Thoracic aorta (tissue), 2 donors: Measurements from ENCODE around the gene ITGB3BP. TPM values are rescaled to one million over a fixed set of nuclear protein-coding genes. Genes with fewer than 3 reads are reported as not detected.
"Not testable (repeated sequence)": the region's sequence is repeated elsewhere in the genome, so short reads cannot be mapped to it uniquely, and the experiment has no call there.

ENCODE experiments used
- ATAC-seq: fragments of 150-250 bp; one replicate; pipeline ENCODE4 v1.8.0; 2017; ENCODE audit warnings: low read depth; ENCODE audit not compliant: insufficient number of reproducible peaks, low FRiP score
- DNase-seq: peaks from one replicate; pipeline ENCODE4 v3.0.0-alpha.2; 2020; ENCODE audit warnings: low spot score
- H3K27ac ChIP-seq, 2 donors: fragments of 200-600 bp; sonication (generic); 1 replicate in 1 of 2; 2 replicates in 1 of 2; pipeline ENCODE4 v1.5.1; 2016; ENCODE audit warnings: mild to moderate bottlenecking in 2 of 2, moderate library complexity in 2 of 2
- H3K27me3 ChIP-seq: fragments of 200-600 bp; sonication (generic); replicated peaks from 2 replicates; pipeline ENCODE4 v1.6.0; 2016; ENCODE audit warnings: mild to moderate bottlenecking; ENCODE audit not compliant: insufficient read depth
- H3K36me3 ChIP-seq: fragments of 200-600 bp; sonication (generic); one replicate; pipeline ENCODE4 v1.5.1; 2016
- H3K4me1 ChIP-seq, 2 donors: fragments of 200-600 bp; sonication (generic); 1 replicate in 1 of 2; 2 replicates in 1 of 2; pipeline versions ENCODE4 v1.5.1 to v1.6.0; 2016; ENCODE audit warnings: low read depth in 2 of 2, mild to moderate bottlenecking in 1 of 2; ENCODE audit not compliant: control insufficient read depth in 1 of 2
- H3K4me3 ChIP-seq: fragments of 200-600 bp; sonication (generic); 2 replicates; pipeline ENCODE4 v1.5.1; 2016; ENCODE audit warnings: mild to moderate bottlenecking
- H3K9me3 ChIP-seq: fragments of 200-600 bp; sonication (generic); 2 replicates; pipeline ENCODE4 v1.5.1; 2016
- total RNA-seq, 2 donors: library from RNA; depleted of rRNA; stranded (reverse); fragments of >200 nt; gene quantifications; one replicate each; pipeline versions ENCODE4 v1.1.0 to v1.2.3, GENCODE V29; 2016
- TF ChIP-seq, protein P1 (sequence below): fragments of 200-600 bp; sonication (generic); IDR thresholded peaks from one replicate; pipeline ENCODE4 v1.5.1; 2019; ENCODE audit warnings: antibody characterized with exemption

ITGB3BP gene
- total RNA-seq, 2 donors from 2014 or later: 7.1 to 29.5 TPM

DNA sequence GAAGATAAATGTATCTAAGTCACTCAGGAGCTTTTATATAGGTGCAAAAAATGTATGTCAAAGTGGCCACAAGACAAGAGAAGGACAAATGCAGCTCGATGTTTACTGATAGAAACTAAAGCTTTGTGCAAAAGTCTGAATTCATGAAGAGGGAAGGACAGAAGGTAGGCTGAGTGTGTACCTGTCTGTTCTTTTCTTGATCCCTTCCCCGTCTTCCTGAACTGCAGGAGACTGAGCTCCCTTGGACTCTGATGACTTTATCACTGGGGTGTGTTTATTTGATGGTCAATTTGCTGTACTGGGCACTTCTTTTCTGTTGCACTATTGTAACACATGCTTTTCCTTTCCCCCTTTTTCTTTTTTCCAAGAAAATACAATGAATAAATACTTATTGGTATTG lies 25.4 kb downstream of the ITGB3BP start:
- DNase-seq: no peak
- Histone ChIP-seq H3K27me3 (no peaks in the 10 kb centered on the region), H3K36me3 (no peaks in the 10 kb centered on the region), H3K4me1 (no peaks in the 10 kb centered on the region), H3K27ac (no peak overlapping the region), H3K4me3 (no peak overlapping the region), H3K9me3 (no peaks in the 10 kb centered on the region)
- TF ChIP-seq, protein P1, sequence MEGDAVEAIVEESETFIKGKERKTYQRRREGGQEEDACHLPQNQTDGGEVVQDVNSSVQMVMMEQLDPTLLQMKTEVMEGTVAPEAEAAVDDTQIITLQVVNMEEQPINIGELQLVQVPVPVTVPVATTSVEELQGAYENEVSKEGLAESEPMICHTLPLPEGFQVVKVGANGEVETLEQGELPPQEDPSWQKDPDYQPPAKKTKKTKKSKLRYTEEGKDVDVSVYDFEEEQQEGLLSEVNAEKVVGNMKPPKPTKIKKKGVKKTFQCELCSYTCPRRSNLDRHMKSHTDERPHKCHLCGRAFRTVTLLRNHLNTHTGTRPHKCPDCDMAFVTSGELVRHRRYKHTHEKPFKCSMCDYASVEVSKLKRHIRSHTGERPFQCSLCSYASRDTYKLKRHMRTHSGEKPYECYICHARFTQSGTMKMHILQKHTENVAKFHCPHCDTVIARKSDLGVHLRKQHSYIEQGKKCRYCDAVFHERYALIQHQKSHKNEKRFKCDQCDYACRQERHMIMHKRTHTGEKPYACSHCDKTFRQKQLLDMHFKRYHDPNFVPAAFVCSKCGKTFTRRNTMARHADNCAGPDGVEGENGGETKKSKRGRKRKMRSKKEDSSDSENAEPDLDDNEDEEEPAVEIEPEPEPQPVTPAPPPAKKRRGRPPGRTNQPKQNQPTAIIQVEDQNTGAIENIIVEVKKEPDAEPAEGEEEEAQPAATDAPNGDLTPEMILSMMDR: no peak
- ATAC-seq: no peak

DNA sequence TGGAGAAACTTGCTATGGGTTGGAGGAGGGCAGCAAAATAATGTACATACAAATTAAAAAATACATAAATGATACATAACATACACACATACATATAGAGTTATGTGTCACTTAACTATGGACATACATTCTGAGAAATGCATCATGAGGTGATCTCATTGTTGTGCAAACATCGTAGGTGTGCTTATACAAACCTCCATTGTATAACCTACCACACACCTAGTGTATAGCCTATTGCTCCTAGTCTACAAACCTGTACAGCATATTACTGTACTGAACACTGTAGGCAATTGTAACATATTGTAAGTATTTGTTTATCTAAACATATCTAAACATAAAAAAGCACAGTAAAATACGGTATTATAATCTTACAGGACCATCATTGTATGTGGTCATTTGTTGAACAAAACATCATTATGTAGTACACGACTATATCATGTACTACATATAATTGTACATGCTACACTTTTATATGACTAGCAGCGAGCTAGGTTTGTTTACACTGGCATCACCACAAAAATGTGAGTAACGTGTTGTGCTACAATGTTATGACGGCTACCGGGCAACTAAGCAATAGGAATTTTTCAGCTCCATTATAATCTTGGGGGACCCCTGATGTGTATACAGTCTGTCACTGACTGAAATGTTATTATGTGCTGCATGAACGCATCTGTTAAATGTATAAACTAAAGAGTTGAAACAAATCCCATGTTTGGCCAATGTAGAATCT lies 35.5 kb downstream of the ITGB3BP start:
- Histone ChIP-seq H3K4me1 (no peaks in the 10 kb centered on the region), H3K9me3 (no peaks in the 10 kb centered on the region), H3K27ac (no peak overlapping the region), H3K4me3 (no peak overlapping the region), H3K36me3 (no peaks in the 10 kb centered on the region), H3K27me3 (no peaks in the 10 kb centered on the region)
- ATAC-seq (no peak), DNase-seq (no peak)
- TF ChIP-seq, protein P1: no peak

DNA sequence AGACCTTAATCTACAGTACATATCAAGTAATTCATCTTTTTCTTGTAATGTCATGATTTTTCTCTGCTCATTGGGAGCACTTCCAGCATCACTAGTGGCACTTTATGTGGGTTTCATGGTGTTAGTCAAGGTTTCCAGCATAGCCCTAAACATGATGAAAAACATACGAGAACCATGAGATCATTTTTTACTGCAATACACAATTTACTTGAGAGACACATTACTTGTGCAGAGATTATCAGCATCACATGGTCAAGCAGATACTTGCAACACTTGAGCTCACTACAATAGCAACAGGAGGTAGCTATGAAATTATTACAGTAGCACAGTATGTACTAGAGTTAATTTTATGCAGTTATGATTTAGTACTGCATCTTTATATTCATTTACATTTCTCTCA lies 36.4 kb downstream of the ITGB3BP start:
- DNase-seq (no peak), ATAC-seq (no peak)
- Histone ChIP-seq H3K27ac (no peak overlapping the region), H3K36me3 (no peaks in the 10 kb centered on the region), H3K4me1 (no peaks in the 10 kb centered on the region), H3K27me3 (no peaks in the 10 kb centered on the region), H3K9me3 (no peaks in the 10 kb centered on the region), H3K4me3 (no peak overlapping the region)
- TF ChIP-seq, protein P1: no peak

DNA sequence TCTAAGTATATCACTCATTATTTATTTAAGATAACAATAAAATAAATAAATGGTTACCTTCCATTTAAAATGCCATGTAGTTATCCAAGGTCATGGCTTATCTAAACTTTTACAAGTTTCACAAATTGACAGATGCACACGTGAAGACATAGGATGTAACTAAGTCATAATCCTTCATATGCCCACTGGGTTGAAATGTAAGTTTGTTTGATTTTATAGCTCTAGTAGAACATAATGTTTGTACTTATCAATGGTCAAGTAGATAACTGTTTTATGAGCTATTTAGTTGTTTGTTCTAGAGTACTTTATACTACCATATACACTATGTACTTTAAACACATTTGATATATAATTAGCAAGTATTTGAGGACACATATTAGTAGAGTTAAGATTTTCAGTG lies 43.0 kb downstream of the ITGB3BP start:
- H3K4me1 ChIP-seq: no peaks in the 10 kb centered on the region
- no peaks in the 10 kb centered on the region for H3K9me3 ChIP-seq
- no peaks in the 10 kb centered on the region for H3K36me3 ChIP-seq
- DNase-seq: no peak
- H3K4me3 ChIP-seq: no peak overlapping the region
- no peak overlapping the region for H3K27ac ChIP-seq
- H3K27me3 ChIP-seq: no peaks in the 10 kb centered on the region
- no peak for ATAC-seq
- TF ChIP-seq, protein P1: no peak

DNA sequence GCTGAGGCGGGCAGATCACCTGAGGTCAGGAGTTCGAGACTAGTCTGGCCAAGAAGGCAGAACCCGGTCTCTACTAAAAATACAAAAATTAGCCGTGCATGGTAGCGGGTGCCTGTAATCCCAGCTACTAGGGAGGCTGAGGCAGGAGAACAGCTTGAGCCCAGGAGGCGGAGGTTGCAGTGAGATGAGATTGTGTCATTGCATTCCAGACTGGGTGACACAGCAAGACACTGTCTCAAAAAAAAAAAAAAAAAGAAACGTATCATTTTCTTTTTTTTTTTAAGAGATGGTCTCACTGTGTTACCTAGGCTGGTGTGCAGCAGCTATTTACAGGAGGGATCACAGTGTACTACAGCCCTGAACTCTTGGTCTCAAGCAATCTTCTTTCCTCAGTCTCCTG lies 47.3 kb downstream of the ITGB3BP start:
- Histone ChIP-seq H3K4me1 (no peaks in the 10 kb centered on the region), H3K36me3 (no peaks in the 10 kb centered on the region), H3K9me3 (no peaks in the 10 kb centered on the region), H3K4me3 (no peak overlapping the region), H3K27ac (no peak overlapping the region), H3K27me3 (no peaks in the 10 kb centered on the region)
- ATAC-seq: no peak
- TF ChIP-seq, protein P1: no peak
- no peak for DNase-seq

DNA sequence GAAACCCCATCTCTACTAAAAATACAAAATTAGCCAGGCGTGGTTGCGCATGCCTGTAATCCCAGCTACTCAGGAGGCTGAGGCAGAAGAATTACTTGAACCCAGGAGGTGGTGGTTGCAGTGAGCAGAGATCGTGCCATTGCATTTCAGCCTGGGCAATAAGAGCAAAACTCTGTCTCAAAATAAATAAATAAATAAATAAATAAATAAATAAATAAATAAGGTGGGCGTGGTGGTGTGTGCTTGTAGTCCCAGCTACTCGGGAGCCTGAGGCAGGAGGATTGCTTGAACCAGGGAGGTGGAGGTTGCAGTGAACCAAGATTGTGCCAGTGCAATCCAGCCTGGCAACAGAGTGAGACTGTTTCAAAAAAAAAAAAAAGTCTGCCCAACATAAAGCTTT lies 54.3 kb downstream of the ITGB3BP start:
- not testable (repeated sequence) for H3K27me3 ChIP-seq, DNase-seq, H3K27ac ChIP-seq, H3K36me3 ChIP-seq, ATAC-seq, H3K4me1 ChIP-seq, H3K4me3 ChIP-seq, H3K9me3 ChIP-seq
